Ovary (tissue), 9 donors: ENCODE measurements around the gene LPAR6. TPM values are rescaled to one million over a fixed set of nuclear protein-coding genes. Genes with fewer than 3 reads are reported as not detected.

Source experiments
- DNase-seq, 5 donors: peaks; one replicate each; pipeline ENCODE4 v3.0.0-alpha.2; 2019 to 2020
- H3K27ac ChIP-seq, 2 donors: fragments of 200-600 bp; one replicate each; pipeline versions ENCODE4 v1.5.1 to v1.8.0; 2019 to 2022
- H3K27me3 ChIP-seq: fragments of 200-600 bp; one replicate; pipeline ENCODE4 v1.8.0; 2022
- H3K36me3 ChIP-seq: fragments of 200-600 bp; sonication (generic); one replicate; pipeline ENCODE4 v1.5.1; 2019
- H3K4me1 ChIP-seq: one replicate; pipeline ENCODE4 v1.8.1; 2013; ENCODE audit warnings: mild to moderate bottlenecking, moderate library complexity; ENCODE audit not compliant: insufficient read depth
- H3K4me3 ChIP-seq: fragments of 200-600 bp; sonication (generic); one replicate; pipeline ENCODE4 v1.5.1; 2017
- H3K9me3 ChIP-seq, 2 donors: fragments of 200-600 bp in 1 of 2; sonication (generic) in 1 of 2; one replicate each; pipeline versions ENCODE4 v1.5.1 to v1.8.1; 2013 to 2019; ENCODE audit warnings: mild to moderate bottlenecking in 1 of 2, moderate library complexity in 1 of 2
- CTCF ChIP-seq, 3 donors: fragments of 450-650 bp in 2 of 3; fragments of 200-600 bp in 1 of 3; IDR thresholded peaks; one replicate each; pipeline versions ENCODE4 v1.5.1 to v1.8.0; 2016 to 2022; ENCODE audit warnings: antibody characterized with exemption in 3 of 3, mild to moderate bottlenecking in 1 of 3
- EP300 ChIP-seq: sonication (generic); formaldehyde crosslinking; IDR thresholded peaks from one replicate; pipeline ENCODE4 v1.6.1; 2017; ENCODE audit warnings: antibody characterized with exemption
- POLR2A ChIP-seq: fragments of 450-650 bp; IDR thresholded peaks from one replicate; pipeline ENCODE4 v1.6.1; 2017; ENCODE audit warnings: antibody characterized with exemption, mild to moderate bottlenecking, moderate library complexity
- WGBS, 3 donors: extraction: QIAGEN DNeasy Blood & Tissue Kit in 1 of 3; methylation state at CpG; one replicate each; pipeline versions ENCODE4 v1.1.5 to v1.1.7; 2013 to 2017; 5-methylcytosine and 5-hydroxymethylcytosine counted together
- intact Hi-C, 4 donors: fragments of 100-400 bp; cut with DNase I; formaldehyde crosslinking; loops; one replicate each; pipeline versions ENCODE4 v1.11.0 to v1.15.1; 2022 to 2023
- polyA plus RNA-seq, 2 donors: library from polyadenylated mRNA; stranded (reverse); fragments of 200-250 nt in 1 of 2; fragments of 350-450 nt in 1 of 2; fragmentation: Illumina TruSeq in 1 of 2; extraction: RNeasy Lipid Tissue Mini Kit (QIAGEN cat#74804) in 1 of 2; gene quantifications; one replicate each; pipeline ENCODE4 v1.2.3, GENCODE V29; 2013 to 2014
- total RNA-seq, 7 donors: library from RNA; depleted of rRNA in 2 of 7; stranded (reverse); fragments of >200 nt in 2 of 7; fragmentation: NEBNext Ultra II Directional in 3 of 7; extraction: Animal tissue kit (Norgen Biotek cat#: 25700) in 3 of 7; gene quantifications; one replicate each; pipeline versions ENCODE4 v1.1.0 to v1.2.4, GENCODE V29; 2016 to 2023
- donor health status: DM: no; HTN: no; CAD: no; lungs with moderate emphysema.
- donor health status: DM: no; HTN: no; CAD: no.
- donor health status: Bipolar disorder and iron deficiency.
- donor health status: DM: yes; HTN: yes; CAD: no.
- donor health status: DM: no; HTN: no; CAD: no.
- donor health status: DM: yes; HTN: yes; CAD: no.

The LPAR6 gene
- total and polyA plus RNA-seq, 9 donors: 7.7 to 25.0 (median 16.7) TPM

- intact Hi-C loops: no loop called here
- no peaks in the 10 kb centered on the region for H3K36me3 ChIP-seq
- H3K27ac ChIP-seq: no peak overlapping the region
- no peak overlapping the region for H3K4me3 ChIP-seq
- 11 to 19% (median 17%) methylated on average over 1 of the region's 1 CpG for WGBS, 3 donors
- H3K9me3 ChIP-seq: no peaks in the 10 kb centered on the region
- DNase-seq: no peak
- TF ChIP-seq EP300: no peak
- no peak for TF ChIP-seq CTCF (IDR thresholded peaks at IDR 0.05)
- no peak for TF ChIP-seq POLR2A
- no peaks in the 10 kb centered on the region for H3K4me1 ChIP-seq
- H3K27me3 ChIP-seq: no peaks in the 10 kb centered on the region
Observed at GRCh38 chr13:48397744-48398143, 15.2 kb downstream of the LPAR6 start.

- WGBS, 3 donors: 97 to 98% (median 98%) methylated on average over 2 of the region's 2 CpGs
- intact Hi-C loops: no loop called here
- no peak for DNase-seq
Observed at GRCh38 chr13:48393698-48394085, 19.2 kb downstream of the LPAR6 start.

DNA sequence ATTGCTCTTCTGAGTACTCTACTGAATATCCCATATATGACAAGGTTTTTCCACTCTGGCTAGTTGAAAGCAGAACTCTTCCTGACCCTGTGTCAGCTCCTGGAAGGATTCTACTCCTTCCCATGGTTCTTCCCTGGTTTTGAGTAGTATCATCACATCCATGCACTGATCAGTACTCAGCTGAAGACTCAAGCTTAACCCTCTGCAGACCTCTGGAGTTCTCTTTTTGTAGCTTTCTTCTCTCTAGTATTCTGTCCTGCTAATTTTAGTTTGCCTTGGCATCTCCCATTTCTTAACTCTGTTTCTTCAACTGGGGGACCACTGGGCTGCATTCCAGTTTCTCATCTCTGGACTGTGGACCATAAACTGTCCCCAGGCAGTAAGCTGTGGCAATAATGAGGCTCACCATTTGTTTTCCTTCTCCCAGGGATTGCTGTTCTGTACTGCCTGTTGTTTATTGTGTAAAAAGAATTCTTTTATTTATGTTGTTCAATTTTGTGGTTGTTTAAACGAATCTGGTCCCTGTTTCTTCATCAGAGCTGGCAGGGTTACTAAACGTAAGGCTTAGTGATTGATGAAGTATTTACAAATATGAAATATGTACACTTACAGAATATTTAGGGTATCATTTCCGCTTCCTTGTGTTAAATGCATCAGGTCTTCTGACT lies 19.7 kb downstream of the LPAR6 start:
- no peak overlapping the region for H3K27ac ChIP-seq
- H3K4me1 ChIP-seq: no peaks in the 10 kb centered on the region
- no peak for DNase-seq
- intact Hi-C loops: no loop called here
- WGBS, 3 donors: 79 to 88% (median 86%) methylated on average over 3 of the region's 3 CpGs
- H3K36me3 ChIP-seq: no peaks in the 10 kb centered on the region
- H3K9me3 ChIP-seq: peaks cover 0 to 6% of the 10 kb centered on the region in 2 donors
- no peak overlapping the region for H3K4me3 ChIP-seq
- TF ChIP-seq CTCF (IDR thresholded peaks at IDR 0.05) (no peak), POLR2A (no peak), EP300 (no peak)
- H3K27me3 ChIP-seq: no peaks in the 10 kb centered on the region

More at GRCh38 chr13:48393698-48394085, 19.2 kb downstream of the LPAR6 start:
- Histone ChIP-seq H3K4me1 (no peaks in the 10 kb centered on the region), H3K9me3 (peaks cover 0 to 6% of the 10 kb centered on the region in 2 donors), H3K27me3 (no peaks in the 10 kb centered on the region), H3K27ac (no peak overlapping the region), H3K4me3 (no peak overlapping the region), H3K36me3 (no peaks in the 10 kb centered on the region)
- TF ChIP-seq CTCF (IDR thresholded peaks at IDR 0.05): no peak
- TF ChIP-seq POLR2A: no peak

GRCh38 chr13:48391257-48391656 lies 21.7 kb downstream of the LPAR6 start:
- Histone ChIP-seq H3K27me3 (no peaks in the 10 kb centered on the region), H3K36me3 (no peaks in the 10 kb centered on the region), H3K4me3 (no peak overlapping the region), H3K9me3 (peaks cover 0 to 6% of the 10 kb centered on the region in 2 donors), H3K27ac (no peak overlapping the region), H3K4me1 (no peaks in the 10 kb centered on the region)
- TF ChIP-seq POLR2A (no peak), CTCF (IDR thresholded peaks at IDR 0.05) (no peak), EP300 (no peak)
- intact Hi-C loops: no loop called here
- 91 to 95% (median 93%) methylated on average over 3 of the region's 3 CpGs for WGBS, 3 donors
- DNase-seq: no peak
